ENCODE data around the gene ATRIP. TPM values are rescaled to one million over a fixed set of nuclear protein-coding genes. Genes with fewer than 3 reads are reported as not detected.

The ATRIP gene
- polyA plus RNA-seq, 1 donor from 2014 or later = 11.1 TPM

GRCh38 chr3:48467473-48468267 is 21.1 kb downstream of the ATRIP start:
- Histone ChIP-seq H3F3A (ENCODE audit: insufficient read depth, low read length, poor library complexity, severe bottlenecking) (no peaks in the 10 kb centered on the region), H3K9me2 (ENCODE audit: insufficient read depth, low read length) (no peaks in the 10 kb centered on the region), H3K36me3 (ENCODE audit: insufficient read depth, low read length) (no peaks in the 10 kb centered on the region), H3K9ac (ENCODE audit: low read length) (no peak overlapping the region), H3K4me2 (ENCODE audit: low read length) (no peak overlapping the region), H4K20me1 (ENCODE audit: insufficient read depth) (no peaks in the 10 kb centered on the region), H3K4me3 (ENCODE audit: low read length) (no peak overlapping the region), H3K9me3 (ENCODE audit: low read length) (no peaks in the 10 kb centered on the region), H3K79me2 (replicated peaks; ENCODE audit: insufficient read depth, low read length) (peaks cover 13% of the 10 kb centered on the region), H3K27ac (ENCODE audit: low read length) (no peak overlapping the region), H3K27me3 (ENCODE audit: insufficient read depth, low read depth, low read length) (no peaks in the 10 kb centered on the region), H2AFZ (ENCODE audit: low read depth, low read length) (no peak overlapping the region)
- TF ChIP-seq RAD21 (conservative IDR thresholded peaks at IDR 0.05) (no peak), MXI1 (conservative IDR thresholded peaks at IDR 0.05; ENCODE audit: poor library complexity, severe bottlenecking) (no peak), TAF1 (IDR thresholded peaks at IDR 0.05; ENCODE audit: low read depth) (no peak), EP300 (conservative IDR thresholded peaks at IDR 0.05; ENCODE audit: poor library complexity, severe bottlenecking) (no peak)

GRCh38 chr3:48468329-48468731 is 21.8 kb downstream of the ATRIP start:
- no peak overlapping the region for H3K4me3 ChIP-seq (ENCODE audit: low read length)

More at GRCh38 chr3:48468329-48468731, 21.8 kb downstream of the ATRIP start:
- no peaks in the 10 kb centered on the region for H3K27me3 ChIP-seq (ENCODE audit: insufficient read depth, low read depth, low read length)
- no peaks in the 10 kb centered on the region for H3K9me3 ChIP-seq (ENCODE audit: low read length)
- peaks cover 15% of the 10 kb centered on the region for H3K79me2 ChIP-seq (replicated peaks; ENCODE audit: insufficient read depth, low read length)
- no peaks in the 10 kb centered on the region for H3F3A ChIP-seq (ENCODE audit: insufficient read depth, low read length, poor library complexity, severe bottlenecking)
- no peak overlapping the region for H3K9ac ChIP-seq (ENCODE audit: low read length)
- no peak overlapping the region for H3K27ac ChIP-seq (ENCODE audit: low read length)
- H2AFZ ChIP-seq (ENCODE audit: low read depth, low read length) = no peak overlapping the region
- no peaks in the 10 kb centered on the region for H3K9me2 ChIP-seq (ENCODE audit: insufficient read depth, low read length)
- no peaks in the 10 kb centered on the region for H4K20me1 ChIP-seq (ENCODE audit: insufficient read depth)
- no peak overlapping the region for H3K4me2 ChIP-seq (ENCODE audit: low read length)
- no peaks in the 10 kb centered on the region for H3K36me3 ChIP-seq (ENCODE audit: insufficient read depth, low read length)
- TF ChIP-seq POLR2AphosphoS5 (IDR thresholded peaks at IDR 0.05) (no peak), MXI1 (conservative IDR thresholded peaks at IDR 0.05; ENCODE audit: poor library complexity, severe bottlenecking) (no peak), REST (IDR thresholded peaks at IDR 0.05; ENCODE audit: borderline replicate concordance) (no peak), EZH2 (IDR thresholded peaks at IDR 0.05; ENCODE audit: borderline replicate concordance, insufficient read depth, low read length, poor library complexity, severe bottlenecking) (no peak), SMC3 (conservative IDR thresholded peaks at IDR 0.05; ENCODE audit: poor library complexity) (no peak)

All from neural cell (in vitro differentiated cells).